Endodermal cell (in vitro differentiated cells): ENCODE measurements around the gene TOMM70. TPM values are rescaled to one million over a fixed set of nuclear protein-coding genes. Genes with fewer than 3 reads are reported as not detected.

Experiments
- DNase-seq: peaks from one replicate; pipeline ENCODE4 v3.0.0-alpha.2; 2017
- H3K27ac ChIP-seq: 2 replicates; pipeline ENCODE4 v1.5.1; 2013; ENCODE audit warnings: mild to moderate bottlenecking, low read depth, low read length, moderate library complexity
- H3K27me3 ChIP-seq: 2 replicates; pipeline ENCODE4 v1.6.1; 2013; ENCODE audit warnings: mild to moderate bottlenecking, low read length, moderate library complexity; ENCODE audit not compliant: insufficient read depth, control insufficient read depth, poor library complexity, severe bottlenecking
- H3K36me3 ChIP-seq: 2 replicates; pipeline ENCODE4 v1.7.0; 2013; ENCODE audit warnings: mild to moderate bottlenecking, low read length, moderate library complexity; ENCODE audit not compliant: control insufficient read depth, insufficient read depth
- H3K4me1 ChIP-seq: one replicate; pipeline ENCODE4 v1.7.0; 2013; ENCODE audit warnings: low read length; ENCODE audit not compliant: control insufficient read depth, insufficient read depth
- H3K4me3 ChIP-seq: 2 replicates; pipeline ENCODE4 v1.5.1; 2013; ENCODE audit warnings: mild to moderate bottlenecking, low read length, moderate library complexity
- H3K9ac ChIP-seq: 2 replicates; pipeline ENCODE4 v1.6.1; 2013; ENCODE audit warnings: mild to moderate bottlenecking, low read length, moderate library complexity; ENCODE audit not compliant: poor library complexity, severe bottlenecking; ENCODE audit errors: extremely low read depth
- H3K9me3 ChIP-seq: 2 replicates; pipeline ENCODE4 v1.6.1; 2013; ENCODE audit warnings: mild to moderate bottlenecking, low read length, moderate library complexity; ENCODE audit not compliant: control insufficient read depth
- H3K27ac Mint-ChIP-seq: 2 replicates; pipeline ENCODE4 v1.8.0; 2020; ENCODE audit warnings: mixed read lengths
- H3K27me3 Mint-ChIP-seq: 2 replicates; pipeline ENCODE4 v1.8.0; 2021; ENCODE audit warnings: mild to moderate bottlenecking, mixed read lengths; ENCODE audit not compliant: insufficient read depth
- H3K36me3 Mint-ChIP-seq: 2 replicates; pipeline ENCODE4 v1.8.0; 2020; ENCODE audit warnings: low read depth, mixed read lengths
- H3K4me1 Mint-ChIP-seq: 2 replicates; pipeline ENCODE4 v1.8.0; 2020; ENCODE audit warnings: mixed read lengths
- H3K4me3 Mint-ChIP-seq: 2 replicates; pipeline ENCODE4 v1.8.0; 2020; ENCODE audit warnings: mild to moderate bottlenecking, moderate library complexity, mixed read lengths
- H3K9me3 Mint-ChIP-seq: 2 replicates; pipeline ENCODE4 v1.8.0; 2020; ENCODE audit warnings: mild to moderate bottlenecking, mixed read lengths
- CTCF ChIP-seq: fragments of 200-600 bp; sonication (generic); conservative IDR thresholded peaks from 2 replicates; pipeline ENCODE4 v1.5.0; 2021; ENCODE audit warnings: antibody characterized with exemption, mild to moderate bottlenecking
- WGBS, 2 experiments: methylation state at CpG; one replicate each; pipeline versions ENCODE4 v1.1.5 to v1.1.7; 2013; ENCODE audit warnings: missing lambda C conversion rate in 2 of 2, mixed read lengths in 1 of 2; ENCODE audit not compliant: insufficient coverage in 1 of 2, insufficient read length in 1 of 2; 5-methylcytosine and 5-hydroxymethylcytosine counted together
- total RNA-seq, 2 donors: library from RNA; stranded (reverse); fragmentation: NEBNext Ultra II Directional in 1 of 2; extraction: Animal tissue kit (Norgen Biotek cat#: 25700) in 1 of 2; gene quantifications; 2 replicates in 1 of 2; 3 replicates in 1 of 2; pipeline ENCODE4 v1.2.1, GENCODE V29; 2021

TOMM70 gene
- total RNA-seq, 2 donors from 2014 or later, result 36.0 to 43.6 TPM

- Histone ChIP-seq H3K36me3 (peaks cover 98% of the 10 kb centered on the region), H3K9ac (no peak overlapping the region), H3K4me3 (no peak overlapping the region), H3K27ac (no peak overlapping the region), H3K9me3 (peaks cover 15% of the 10 kb centered on the region), H3K4me1 (no peaks in the 10 kb centered on the region), H3K27me3 (no peaks in the 10 kb centered on the region)
- H3K27ac Mint-ChIP-seq, result no peak overlapping the region
- peaks cover 6% of the 10 kb centered on the region for H3K9me3 Mint-ChIP-seq
- H3K4me1 Mint-ChIP-seq, result no peaks in the 10 kb centered on the region
- no peaks in the 10 kb centered on the region for H3K27me3 Mint-ChIP-seq
- no peak for DNase-seq
- no peak overlapping the region for H3K4me3 Mint-ChIP-seq
- TF ChIP-seq CTCF, result no peak
- H3K36me3 Mint-ChIP-seq, result peaks cover 72% of the 10 kb centered on the region
- WGBS, 2 experiments, result 95% methylated on average over 2 of the region's 2 CpGs; no CpG with 5 or more reads in 1 of the 2 experiments
Observed at GRCh38 chr3:100366424-100366823, 34.5 kb downstream of the TOMM70 start.

GRCh38 chr3:100364421-100364820 is 36.5 kb downstream of the TOMM70 start:
- Mint-ChIP-seq H3K4me1 (no peaks in the 10 kb centered on the region), H3K27me3 (no peaks in the 10 kb centered on the region), H3K4me3 (no peak overlapping the region), H3K36me3 (peaks cover 72% of the 10 kb centered on the region), H3K27ac (no peak overlapping the region), H3K9me3 (peaks cover 6% of the 10 kb centered on the region)
- H3K4me3 ChIP-seq, result no peak overlapping the region
- peaks cover 91% of the 10 kb centered on the region for H3K36me3 ChIP-seq
- no peak for TF ChIP-seq CTCF
- no peaks in the 10 kb centered on the region for H3K4me1 ChIP-seq
- no peak for DNase-seq
- peaks cover 15% of the 10 kb centered on the region for H3K9me3 ChIP-seq
- WGBS, 2 experiments, result 95 to 96% methylated on average over 3 of the region's 3 CpGs
- H3K9ac ChIP-seq, result no peak overlapping the region
- H3K27ac ChIP-seq, result no peak overlapping the region
- no peaks in the 10 kb centered on the region for H3K27me3 ChIP-seq

DNA sequence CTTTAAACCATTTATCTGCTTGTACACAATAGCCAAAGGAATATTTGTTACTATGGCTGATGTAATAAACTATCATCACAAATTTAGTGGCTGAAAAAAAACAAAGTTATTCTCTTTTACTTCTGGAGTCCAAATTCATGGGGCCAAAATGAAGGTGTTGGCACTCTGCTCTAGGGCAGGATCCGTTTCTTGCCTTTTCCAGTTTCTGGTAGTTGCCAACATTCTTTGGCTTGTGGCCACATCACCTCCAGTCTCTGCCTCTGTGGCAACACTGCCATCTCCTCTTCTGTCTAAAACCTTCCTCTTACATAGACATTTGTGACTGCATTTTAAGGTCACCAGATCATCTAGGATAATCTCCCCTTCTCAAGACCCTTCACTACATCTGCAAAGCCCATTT is 39.0 kb downstream of the TOMM70 start:
- H3K36me3 Mint-ChIP-seq, result peaks cover 61% of the 10 kb centered on the region
- no peak for DNase-seq
- peaks cover 6% of the 10 kb centered on the region for H3K9me3 Mint-ChIP-seq
- no peak overlapping the region for H3K27ac Mint-ChIP-seq
- Histone ChIP-seq H3K4me1 (no peaks in the 10 kb centered on the region), H3K4me3 (no peak overlapping the region), H3K36me3 (peaks cover 65% of the 10 kb centered on the region), H3K9me3 (peaks cover 15% of the 10 kb centered on the region), H3K27me3 (no peaks in the 10 kb centered on the region), H3K27ac (no peak overlapping the region), H3K9ac (no peak overlapping the region)
- H3K4me1 Mint-ChIP-seq, result no peaks in the 10 kb centered on the region
- no peaks in the 10 kb centered on the region for H3K27me3 Mint-ChIP-seq
- no peak for TF ChIP-seq CTCF
- H3K4me3 Mint-ChIP-seq, result no peak overlapping the region
- WGBS, 2 experiments, result 87 to 100% methylated on average over 1 of the region's 1 CpG
